Smooth muscle cell (in vitro differentiated cells): ENCODE results near the gene KNSTRN. TPM values are rescaled to one million over a fixed set of nuclear protein-coding genes. Genes with fewer than 3 reads are reported as not detected.

ENCODE experiments used
- DNase-seq: peaks from one replicate; lab custom pipeline; 2025; ENCODE audit not compliant: unreplicated experiment; lab: John Stamatoyannopoulos, UW
- H2AFZ ChIP-seq: fragments of 200-600 bp; sonication (generic); 2 replicates; pipeline ENCODE4 v1.6.0; 2016; ENCODE audit warnings: antibody characterized with exemption, low read depth, mild to moderate bottlenecking
- H3F3A ChIP-seq: fragments of 200-600 bp; sonication (generic); 2 replicates; pipeline ENCODE4 v1.6.0; 2017; ENCODE audit warnings: antibody characterized with exemption, low read depth
- H3K27ac ChIP-seq: fragments of 200-600 bp; sonication (generic); 2 replicates; pipeline ENCODE4 v1.5.1; 2016; ENCODE audit warnings: low read depth, mild to moderate bottlenecking
- H3K27me3 ChIP-seq: fragments of 200-600 bp; sonication (generic); 2 replicates; pipeline ENCODE4 v1.6.1; 2016; ENCODE audit warnings: low read depth, mild to moderate bottlenecking
- H3K36me3 ChIP-seq: fragments of 200-600 bp; sonication (generic); 2 replicates; pipeline ENCODE4 v1.5.1; 2016; ENCODE audit warnings: low read depth
- H3K4me1 ChIP-seq: fragments of 200-600 bp; sonication (generic); 2 replicates; pipeline ENCODE4 v1.5.1; 2016; ENCODE audit warnings: low read depth
- H3K4me2 ChIP-seq: fragments of 200-600 bp; sonication (generic); 2 replicates; pipeline ENCODE4 v1.6.0; 2016; ENCODE audit warnings: mild to moderate bottlenecking
- H3K4me3 ChIP-seq: fragments of 200-600 bp; sonication (generic); 2 replicates; pipeline ENCODE4 v1.5.1; 2016; ENCODE audit warnings: mild to moderate bottlenecking
- H3K79me2 ChIP-seq: fragments of 200-600 bp; sonication (generic); 2 replicates; pipeline ENCODE4 v1.6.0; 2016; ENCODE audit warnings: low read depth, mild to moderate bottlenecking
- H3K9ac ChIP-seq: fragments of 200-600 bp; sonication (generic); 2 replicates; pipeline ENCODE4 v1.6.0; 2016; ENCODE audit warnings: low read depth
- H3K9me3 ChIP-seq: fragments of 200-600 bp; sonication (generic); replicated peaks from 2 replicates; pipeline ENCODE4 v1.5.1; 2016; ENCODE audit warnings: low read depth
- H4K20me1 ChIP-seq: fragments of 200-600 bp; sonication (generic); 2 replicates; pipeline ENCODE4 v1.6.0; 2016; ENCODE audit warnings: low read depth
- WGBS: methylation state at CpG from one replicate; pipeline ENCODE4 v1.1.7; 2016; ENCODE audit warnings: low lambda C conversion rate; 5-methylcytosine and 5-hydroxymethylcytosine counted together
- polyA plus RNA-seq: library from polyadenylated mRNA; unstranded; fragments of >200 nt; fragmentation: Nextera tagmentation; extraction: Ambion mirVana; gene quantifications from 2 replicates; pipeline ENCODE4 v1.2.1, GENCODE V29; 2016
- total RNA-seq: library from RNA; depleted of rRNA; stranded (reverse); fragments of >200 nt; gene quantifications from 2 replicates; pipeline ENCODE4 v1.2.3, GENCODE V29; 2014
- TF ChIP-seq, protein P1 (sequence below): fragments of 200-600 bp; sonication (generic); IDR thresholded peaks from 2 replicates; pipeline ENCODE4 v1.5.1; 2017; ENCODE audit warnings: borderline replicate concordance, mild to moderate bottlenecking, antibody characterized with exemption; ENCODE audit not compliant: insufficient read depth, poor library complexity, severe bottlenecking

KNSTRN gene
- total and polyA plus RNA-seq, 2 experiments from 2014 or later, result 17.3 to 27.0 TPM

DNA sequence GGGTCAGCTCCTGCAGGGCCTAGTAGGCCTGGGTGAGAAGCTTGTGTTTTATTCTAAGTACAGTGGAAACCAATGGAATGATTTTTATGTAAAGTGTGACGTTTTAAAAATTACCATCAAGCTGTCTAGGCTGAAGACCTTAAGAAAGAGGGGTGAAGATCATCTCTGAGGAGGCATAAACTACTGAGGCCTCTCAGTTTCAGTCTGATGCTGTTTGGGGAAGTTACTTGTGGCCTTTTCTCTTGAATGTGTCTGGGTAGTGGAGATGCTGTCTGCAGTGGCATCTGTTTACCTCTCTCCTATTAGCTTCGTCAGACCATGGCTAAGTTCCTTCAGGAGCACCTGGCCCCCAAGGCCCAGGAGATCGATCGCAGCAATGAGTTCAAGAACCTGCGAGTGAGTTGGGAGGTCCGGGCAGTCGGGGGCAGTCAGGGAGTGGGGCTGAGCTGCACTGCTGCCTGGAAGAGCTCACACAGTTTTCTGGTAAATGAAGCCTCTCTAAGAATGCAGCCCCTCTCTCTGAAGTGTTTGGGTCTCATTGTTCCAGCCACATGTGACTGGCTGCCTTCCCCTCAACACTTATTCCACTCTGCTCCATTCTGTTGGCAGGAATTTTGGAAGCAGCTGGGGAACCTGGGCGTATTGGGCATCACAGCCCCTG is 24.9 kb downstream of the KNSTRN start:
- Histone ChIP-seq H3K9me3 (no peaks in the 10 kb centered on the region), H3K4me3 (no peak overlapping the region), H3K36me3 (no peaks in the 10 kb centered on the region), H3K79me2 (peaks cover 12% of the 10 kb centered on the region), H3F3A (no peaks in the 10 kb centered on the region), H4K20me1 (no peaks in the 10 kb centered on the region), H3K4me1 (peaks cover 16% of the 10 kb centered on the region), H3K4me2 (no peak overlapping the region), H3K27ac (no peak overlapping the region), H3K27me3 (no peaks in the 10 kb centered on the region), H2AFZ (no peak overlapping the region), H3K9ac (no peak overlapping the region)
- TF ChIP-seq, protein P1, sequence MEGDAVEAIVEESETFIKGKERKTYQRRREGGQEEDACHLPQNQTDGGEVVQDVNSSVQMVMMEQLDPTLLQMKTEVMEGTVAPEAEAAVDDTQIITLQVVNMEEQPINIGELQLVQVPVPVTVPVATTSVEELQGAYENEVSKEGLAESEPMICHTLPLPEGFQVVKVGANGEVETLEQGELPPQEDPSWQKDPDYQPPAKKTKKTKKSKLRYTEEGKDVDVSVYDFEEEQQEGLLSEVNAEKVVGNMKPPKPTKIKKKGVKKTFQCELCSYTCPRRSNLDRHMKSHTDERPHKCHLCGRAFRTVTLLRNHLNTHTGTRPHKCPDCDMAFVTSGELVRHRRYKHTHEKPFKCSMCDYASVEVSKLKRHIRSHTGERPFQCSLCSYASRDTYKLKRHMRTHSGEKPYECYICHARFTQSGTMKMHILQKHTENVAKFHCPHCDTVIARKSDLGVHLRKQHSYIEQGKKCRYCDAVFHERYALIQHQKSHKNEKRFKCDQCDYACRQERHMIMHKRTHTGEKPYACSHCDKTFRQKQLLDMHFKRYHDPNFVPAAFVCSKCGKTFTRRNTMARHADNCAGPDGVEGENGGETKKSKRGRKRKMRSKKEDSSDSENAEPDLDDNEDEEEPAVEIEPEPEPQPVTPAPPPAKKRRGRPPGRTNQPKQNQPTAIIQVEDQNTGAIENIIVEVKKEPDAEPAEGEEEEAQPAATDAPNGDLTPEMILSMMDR, result no peak
- no peak for DNase-seq
- 95% methylated on average over 8 of the region's 8 CpGs for WGBS

DNA sequence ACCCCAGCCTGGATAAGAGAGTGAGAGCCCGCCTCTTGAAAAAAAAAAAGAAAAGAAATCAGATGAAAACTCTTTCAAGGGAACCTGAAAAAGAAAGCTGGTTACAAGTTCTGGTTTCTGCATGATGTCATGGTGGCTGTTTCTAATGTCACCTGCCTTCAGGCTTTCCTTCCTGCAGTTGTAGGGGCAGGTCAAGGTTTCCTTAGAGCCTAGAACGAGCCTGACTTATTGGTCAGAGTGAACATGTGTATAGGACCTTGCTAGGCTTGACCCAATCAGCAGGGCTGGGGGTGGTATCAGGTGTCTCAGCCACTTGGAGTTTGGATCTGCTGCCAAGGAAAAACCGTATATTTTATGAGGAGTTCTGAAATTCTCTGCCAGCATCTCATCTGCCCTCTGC is 26.8 kb downstream of the KNSTRN start:
- no peak overlapping the region for H3K27ac ChIP-seq
- H3K9me3 ChIP-seq, result no peaks in the 10 kb centered on the region
- no peaks in the 10 kb centered on the region for H4K20me1 ChIP-seq
- H3F3A ChIP-seq, result no peaks in the 10 kb centered on the region
- H3K9ac ChIP-seq, result no peak overlapping the region
- H3K4me1 ChIP-seq, result peaks cover 16% of the 10 kb centered on the region
- no peak overlapping the region for H3K4me3 ChIP-seq
- DNase-seq, result no peak
- TF ChIP-seq, protein P1, result no peak
- no peak overlapping the region for H3K4me2 ChIP-seq
- H3K79me2 ChIP-seq, result peaks cover 12% of the 10 kb centered on the region
- H3K27me3 ChIP-seq, result no peaks in the 10 kb centered on the region
- 96% methylated on average over 3 of the region's 3 CpGs for WGBS
- H2AFZ ChIP-seq, result no peak overlapping the region
- H3K36me3 ChIP-seq, result peaks cover 4% of the 10 kb centered on the region

DNA sequence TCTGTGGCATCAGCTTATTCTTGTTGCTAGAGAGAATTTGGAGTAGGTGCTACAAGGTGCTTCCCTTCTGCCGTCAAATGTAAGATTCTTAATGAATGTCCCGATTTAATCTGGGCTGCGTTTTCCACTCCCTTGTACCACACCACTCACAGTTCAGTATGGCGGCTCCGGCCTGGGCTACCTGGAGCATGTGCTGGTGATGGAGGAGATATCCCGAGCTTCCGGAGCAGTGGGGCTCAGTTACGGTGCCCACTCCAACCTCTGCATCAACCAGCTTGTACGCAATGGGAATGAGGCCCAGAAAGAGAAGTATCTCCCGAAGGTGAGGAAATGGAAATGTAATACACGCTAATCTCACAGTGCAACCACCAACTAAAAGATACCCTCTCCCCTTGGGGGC is 28.0 kb downstream of the KNSTRN start:
- no peak overlapping the region for H3K4me2 ChIP-seq
- H3K36me3 ChIP-seq, result peaks cover 4% of the 10 kb centered on the region
- DNase-seq, result no peak
- H3K4me3 ChIP-seq, result no peak overlapping the region
- no peaks in the 10 kb centered on the region for H4K20me1 ChIP-seq
- H3K79me2 ChIP-seq, result peaks cover 12% of the 10 kb centered on the region
- no peaks in the 10 kb centered on the region for H3K27me3 ChIP-seq
- H3K9ac ChIP-seq, result no peak overlapping the region
- H3K27ac ChIP-seq, result no peak overlapping the region
- H2AFZ ChIP-seq, result no peak overlapping the region
- TF ChIP-seq, protein P1, result no peak
- 97% methylated on average over 11 of the region's 11 CpGs for WGBS
- H3K9me3 ChIP-seq, result no peaks in the 10 kb centered on the region
- no peaks in the 10 kb centered on the region for H3F3A ChIP-seq
- peaks cover 13% of the 10 kb centered on the region for H3K4me1 ChIP-seq

DNA sequence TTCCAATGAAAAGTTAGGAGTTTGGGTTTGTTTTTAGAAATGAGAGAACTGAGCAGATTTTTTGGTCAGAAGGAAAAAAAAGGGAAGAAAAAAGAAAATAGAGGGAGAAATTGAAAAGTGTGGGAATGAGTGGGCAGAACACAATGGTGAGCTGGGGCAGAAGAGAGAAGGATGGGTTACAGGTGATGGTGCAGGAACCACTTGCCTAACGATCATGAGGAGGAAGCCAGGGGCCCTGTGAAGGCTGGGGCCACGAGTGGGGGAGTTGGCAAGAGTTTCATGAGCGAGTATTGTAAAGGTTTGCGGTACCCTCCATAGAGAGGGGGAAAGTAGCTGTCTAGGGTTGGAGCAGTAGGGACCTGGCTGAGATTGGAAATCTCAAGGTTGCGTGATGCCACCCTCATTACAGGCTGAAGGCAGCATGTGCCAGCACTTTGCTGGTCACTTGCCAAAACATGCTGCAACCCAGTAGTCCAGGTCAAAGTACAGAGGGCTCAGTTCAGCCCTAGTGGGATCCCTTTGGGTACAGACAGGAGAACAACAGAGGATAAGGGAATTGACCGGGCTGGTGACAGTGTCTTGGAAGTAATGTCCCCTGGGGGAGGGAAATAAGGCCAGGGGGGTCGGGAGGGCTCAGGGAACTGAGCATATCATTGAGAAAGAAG is 29.7 kb downstream of the KNSTRN start:
- H3K4me3 ChIP-seq, result no peak overlapping the region
- no peak for DNase-seq
- H3K27ac ChIP-seq, result no peak overlapping the region

More for the DNA sequence above, 29.7 kb downstream of the KNSTRN start:
- TF ChIP-seq, protein P1, result no peak
- no peaks in the 10 kb centered on the region for H4K20me1 ChIP-seq
- H2AFZ ChIP-seq, result no peak overlapping the region
- peaks cover 4% of the 10 kb centered on the region for H3K36me3 ChIP-seq
- no peak overlapping the region for H3K9ac ChIP-seq
- WGBS, result 91% methylated on average over 7 of the region's 7 CpGs
- H3K27me3 ChIP-seq, result no peaks in the 10 kb centered on the region
- no peak overlapping the region for H3K4me2 ChIP-seq
- H3K9me3 ChIP-seq, result no peaks in the 10 kb centered on the region
- no peaks in the 10 kb centered on the region for H3F3A ChIP-seq
- H3K4me1 ChIP-seq, result peaks cover 3% of the 10 kb centered on the region
- no peaks in the 10 kb centered on the region for H3K79me2 ChIP-seq
